Kidney (tissue), 14 donors: ENCODE measurements around the gene FAM13A. TPM values are rescaled to one million over a fixed set of nuclear protein-coding genes. Genes with fewer than 3 reads are reported as not detected.
A peak's percentile ranks its signal among the peaks of the same experiment; 100 is the strongest.
"Not testable (repeated sequence)": the region's sequence is repeated elsewhere in the genome, so short reads cannot be mapped to it uniquely, and the experiment has no call there.

Experiments used
- DNase-seq, 5 donors: peaks; one replicate each; pipeline ENCODE4 v3.0.0-alpha.2; 2013 to 2020
- FAIRE-seq: peaks from 2 replicates; lab custom pipeline; 2012; peaks lifted over from hg19 to GRCh38; lab: Jason Lieb, UNC
- H3K27ac ChIP-seq, 2 donors: one replicate each; pipeline ENCODE4 v1.7.0; 2013; ENCODE audit warnings: low read depth in 2 of 2, low read length in 2 of 2, inconsistent platforms in 1 of 2
- H3K27me3 ChIP-seq: one replicate; pipeline ENCODE4 v1.7.1; 2013; ENCODE audit warnings: low read length, inconsistent platforms; ENCODE audit not compliant: control insufficient read depth, insufficient read depth
- H3K36me3 ChIP-seq, 3 donors: one replicate each; pipeline versions ENCODE4 v1.7.0 to v1.7.1; 2013; ENCODE audit warnings: low read length in 3 of 3, control low read depth in 1 of 3, inconsistent platforms in 1 of 3; ENCODE audit not compliant: insufficient read depth in 3 of 3, control insufficient read depth in 2 of 3
- H3K4me1 ChIP-seq, 3 donors: one replicate each; pipeline versions ENCODE4 v1.7.0 to v1.7.1; 2013; ENCODE audit warnings: low read length in 3 of 3, inconsistent platforms in 1 of 3, low read depth in 1 of 3; ENCODE audit not compliant: control insufficient read depth in 2 of 3, insufficient read depth in 2 of 3
- H3K4me3 ChIP-seq, 3 donors: one replicate each; pipeline versions ENCODE4 v1.7.0 to v1.8.1; 2013; ENCODE audit warnings: low read length in 3 of 3, control low read depth in 1 of 3, inconsistent platforms in 1 of 3
- H3K9ac ChIP-seq, 3 donors: one replicate each; pipeline versions ENCODE4 v1.7.0 to v1.7.1; 2013; ENCODE audit warnings: low read length in 3 of 3, control low read depth in 1 of 3, inconsistent platforms in 1 of 3
- H3K9me3 ChIP-seq, 3 donors: one replicate each; pipeline versions ENCODE4 v1.7.0 to v1.7.1; 2013; ENCODE audit warnings: low read length in 3 of 3, control low read depth in 1 of 3, inconsistent platforms in 1 of 3; ENCODE audit not compliant: control insufficient read depth in 2 of 3, insufficient read depth in 1 of 3
- intact Hi-C: fragments of 100-400 bp; cut with DNase I; formaldehyde crosslinking; loops from one replicate; pipeline ENCODE4 v1.11.1; 2022
- polyA plus RNA-seq: library from polyadenylated mRNA; stranded (reverse); fragments of 350-450 nt; fragmentation: Illumina TruSeq; extraction: RNeasy Lipid Tissue Mini Kit (QIAGEN cat#74804); gene quantifications from one replicate; pipeline ENCODE4 v1.2.3, GENCODE V29; 2014; ENCODE audit warnings: low read depth, low replicate concordance; ENCODE audit not compliant: insufficient read depth
- total RNA-seq: library from RNA; stranded (reverse); fragmentation: NEBNext Ultra II Directional; extraction: Animal tissue kit (Norgen Biotek cat#: 25700); gene quantifications from one replicate; pipeline ENCODE4 v1.2.1, GENCODE V29; 2021
- TF ChIP-seq, protein P1 (sequence below): IDR thresholded peaks from 3 replicates; pipeline ENCODE4 v1.5.1; 2012; ENCODE audit warnings: mild to moderate bottlenecking, moderate library complexity, borderline replicate concordance; ENCODE audit not compliant: insufficient read depth; ENCODE audit errors: extremely low read depth
- donor health status: control.
- donor health status: control.
- donor health status: control.
- donor health status: control.
- donor health status: control.
- donor health status: DM: yes; HTN: yes; CAD: no.
- donor health status: Normal renal cell carcinoma (clear cell type).

FAM13A gene
- total and polyA plus RNA-seq, 2 donors from 2014 or later = 12.9 to 48.3 TPM

DNA sequence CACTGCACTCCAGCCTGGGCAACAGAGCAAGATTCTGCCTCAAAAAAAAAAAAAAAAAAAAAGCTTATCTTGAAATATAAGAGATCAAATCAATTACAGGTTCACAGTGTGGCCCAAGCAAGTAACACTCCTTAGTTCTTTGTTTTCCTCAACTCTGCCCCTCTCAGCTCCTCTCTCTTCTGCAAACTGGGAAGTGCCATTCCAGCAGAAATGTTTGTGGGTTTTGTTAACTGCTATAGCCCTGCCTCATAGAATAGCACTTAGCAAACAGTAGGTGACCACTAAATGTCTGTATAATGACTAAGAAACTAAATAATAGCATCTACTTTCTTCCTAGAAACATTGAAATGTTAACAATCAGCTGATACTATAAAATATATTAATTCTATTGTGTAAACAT, 199.4 kb downstream of the FAM13A start:
- intact Hi-C loops = no loop called here
- DNase-seq (no peak), FAIRE-seq (no peak)
- TF ChIP-seq, protein P1, sequence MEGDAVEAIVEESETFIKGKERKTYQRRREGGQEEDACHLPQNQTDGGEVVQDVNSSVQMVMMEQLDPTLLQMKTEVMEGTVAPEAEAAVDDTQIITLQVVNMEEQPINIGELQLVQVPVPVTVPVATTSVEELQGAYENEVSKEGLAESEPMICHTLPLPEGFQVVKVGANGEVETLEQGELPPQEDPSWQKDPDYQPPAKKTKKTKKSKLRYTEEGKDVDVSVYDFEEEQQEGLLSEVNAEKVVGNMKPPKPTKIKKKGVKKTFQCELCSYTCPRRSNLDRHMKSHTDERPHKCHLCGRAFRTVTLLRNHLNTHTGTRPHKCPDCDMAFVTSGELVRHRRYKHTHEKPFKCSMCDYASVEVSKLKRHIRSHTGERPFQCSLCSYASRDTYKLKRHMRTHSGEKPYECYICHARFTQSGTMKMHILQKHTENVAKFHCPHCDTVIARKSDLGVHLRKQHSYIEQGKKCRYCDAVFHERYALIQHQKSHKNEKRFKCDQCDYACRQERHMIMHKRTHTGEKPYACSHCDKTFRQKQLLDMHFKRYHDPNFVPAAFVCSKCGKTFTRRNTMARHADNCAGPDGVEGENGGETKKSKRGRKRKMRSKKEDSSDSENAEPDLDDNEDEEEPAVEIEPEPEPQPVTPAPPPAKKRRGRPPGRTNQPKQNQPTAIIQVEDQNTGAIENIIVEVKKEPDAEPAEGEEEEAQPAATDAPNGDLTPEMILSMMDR = no peak
- no peak overlapping the region for H3K27ac ChIP-seq
- no peaks in the 10 kb centered on the region for H3K27me3 ChIP-seq
- H3K9me3 ChIP-seq = no peaks in the 10 kb centered on the region
- no peak overlapping the region for H3K4me3 ChIP-seq
- no peaks in the 10 kb centered on the region for H3K36me3 ChIP-seq
- H3K9ac ChIP-seq = no peak overlapping the region
- H3K4me1 ChIP-seq = peaks cover 0 to 3% (median 0%) of the 10 kb centered on the region in 3 donors

DNA sequence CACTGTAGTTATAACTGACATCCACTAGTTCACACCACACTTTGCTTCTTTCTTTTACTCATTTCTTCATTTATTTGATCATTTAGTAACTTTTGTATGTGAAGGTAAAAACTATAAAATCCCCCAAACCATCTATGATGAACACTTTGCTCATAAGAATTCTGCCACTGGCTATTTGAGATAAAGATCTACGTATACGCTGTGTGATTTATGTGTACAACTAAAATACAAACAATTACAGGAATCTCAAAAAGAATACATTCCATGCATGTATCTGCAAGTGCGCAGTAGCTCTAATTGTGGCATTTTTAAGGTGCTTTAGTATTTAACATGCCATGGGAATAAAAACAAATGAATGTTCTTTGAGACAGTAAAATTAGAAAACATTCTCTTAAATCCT, 202.5 kb downstream of the FAM13A start:
- H3K9ac ChIP-seq = no peak overlapping the region
- intact Hi-C loops = no loop called here
- FAIRE-seq = no peak
- H3K27me3 ChIP-seq = no peaks in the 10 kb centered on the region
- TF ChIP-seq, protein P1 = no peak
- H3K4me3 ChIP-seq = no peak overlapping the region
- H3K9me3 ChIP-seq = no peaks in the 10 kb centered on the region
- DNase-seq = no peak
- peaks cover 0 to 1% (median 0%) of the 10 kb centered on the region in 3 donors for H3K4me1 ChIP-seq
- no peaks in the 10 kb centered on the region for H3K36me3 ChIP-seq
- no peak overlapping the region for H3K27ac ChIP-seq

DNA sequence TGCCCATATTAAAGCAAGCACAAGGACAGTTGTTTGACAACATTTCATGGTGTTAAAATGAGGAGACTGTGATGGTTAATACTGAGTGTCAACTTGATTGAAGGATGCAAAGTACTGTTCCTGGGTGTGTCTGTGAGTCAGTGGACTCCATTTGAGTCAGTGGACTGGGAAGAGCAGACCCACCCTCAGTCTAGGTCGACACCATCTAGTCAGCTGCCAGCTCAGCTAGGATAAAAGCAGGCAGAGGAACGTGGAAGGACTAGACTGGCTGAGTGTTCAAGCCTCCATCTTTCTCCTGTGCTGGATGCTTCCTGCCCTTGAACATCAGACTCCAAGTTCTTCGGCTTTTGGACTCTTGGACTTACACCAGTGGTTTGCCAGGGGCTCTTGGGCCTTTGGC, 203.4 kb downstream of the FAM13A start:
- DNase-seq, intact Hi-C loops, FAIRE-seq, H3K4me1 ChIP-seq, H3K4me3 ChIP-seq, H3K9ac ChIP-seq, H3K27ac ChIP-seq, H3K36me3 ChIP-seq, H3K9me3 ChIP-seq, H3K27me3 ChIP-seq: not testable (repeated sequence)

DNA sequence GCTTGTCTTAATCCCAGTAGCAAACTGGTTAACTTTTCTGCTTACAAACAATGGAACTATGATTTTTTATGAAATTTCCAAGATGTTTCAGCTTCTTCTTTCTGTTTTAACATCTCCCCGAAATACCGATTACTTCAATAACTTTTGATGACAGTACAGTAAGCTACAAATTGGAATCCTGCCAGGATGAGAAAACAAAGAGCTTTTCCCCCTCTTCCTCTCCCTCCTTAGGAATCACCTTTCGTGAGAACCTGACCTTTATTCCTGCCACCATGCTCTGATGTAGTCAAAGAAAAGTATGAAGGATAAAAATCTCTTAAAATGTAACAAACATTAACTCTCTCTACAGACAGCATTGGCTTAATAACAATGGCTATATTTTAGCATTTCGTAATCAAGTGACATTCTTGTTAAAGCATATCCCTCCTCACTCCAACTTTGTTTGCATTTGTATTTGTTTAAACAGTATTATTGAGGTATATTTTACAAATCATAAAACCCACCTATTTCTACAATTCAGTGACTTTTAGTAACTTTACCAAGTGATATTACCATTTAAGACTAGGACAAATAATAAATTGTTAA, 210.7 kb downstream of the FAM13A start:
- H3K4me1 ChIP-seq = no peaks in the 10 kb centered on the region
- no peak overlapping the region for H3K27ac ChIP-seq
- TF ChIP-seq, protein P1 = no peak
- no peak for FAIRE-seq
- no peaks in the 10 kb centered on the region for H3K9me3 ChIP-seq
- no peak overlapping the region for H3K9ac ChIP-seq
- no peaks in the 10 kb centered on the region for H3K27me3 ChIP-seq
- DNase-seq = peak in 1 of 5 donors; percentile 14
- no peaks in the 10 kb centered on the region for H3K36me3 ChIP-seq
- no peak overlapping the region for H3K4me3 ChIP-seq
- intact Hi-C loops = no loop called here
